ENCODE results near the gene USH1C.

- TF ChIP-seq, protein P1, sequence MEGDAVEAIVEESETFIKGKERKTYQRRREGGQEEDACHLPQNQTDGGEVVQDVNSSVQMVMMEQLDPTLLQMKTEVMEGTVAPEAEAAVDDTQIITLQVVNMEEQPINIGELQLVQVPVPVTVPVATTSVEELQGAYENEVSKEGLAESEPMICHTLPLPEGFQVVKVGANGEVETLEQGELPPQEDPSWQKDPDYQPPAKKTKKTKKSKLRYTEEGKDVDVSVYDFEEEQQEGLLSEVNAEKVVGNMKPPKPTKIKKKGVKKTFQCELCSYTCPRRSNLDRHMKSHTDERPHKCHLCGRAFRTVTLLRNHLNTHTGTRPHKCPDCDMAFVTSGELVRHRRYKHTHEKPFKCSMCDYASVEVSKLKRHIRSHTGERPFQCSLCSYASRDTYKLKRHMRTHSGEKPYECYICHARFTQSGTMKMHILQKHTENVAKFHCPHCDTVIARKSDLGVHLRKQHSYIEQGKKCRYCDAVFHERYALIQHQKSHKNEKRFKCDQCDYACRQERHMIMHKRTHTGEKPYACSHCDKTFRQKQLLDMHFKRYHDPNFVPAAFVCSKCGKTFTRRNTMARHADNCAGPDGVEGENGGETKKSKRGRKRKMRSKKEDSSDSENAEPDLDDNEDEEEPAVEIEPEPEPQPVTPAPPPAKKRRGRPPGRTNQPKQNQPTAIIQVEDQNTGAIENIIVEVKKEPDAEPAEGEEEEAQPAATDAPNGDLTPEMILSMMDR (IDR thresholded peaks at IDR 0.05) = no peak
- no peak for TF ChIP-seq POLR2A (IDR thresholded peaks at IDR 0.05)
- no peak for TF ChIP-seq POLR2AphosphoS5 (IDR thresholded peaks at IDR 0.05)
Measured at GRCh38 chr11:17446482-17446881, 97.7 kb downstream of the USH1C start.

Data from gastroesophageal sphincter (tissue), 3 donors.